Measurements from ENCODE around the gene ARPC5. TPM values are rescaled to one million over a fixed set of nuclear protein-coding genes. Genes with fewer than 3 reads are reported as not detected.

Gene ARPC5
- 81.7 and 191 TPM in 2 replicates for total RNA-seq

DNA sequence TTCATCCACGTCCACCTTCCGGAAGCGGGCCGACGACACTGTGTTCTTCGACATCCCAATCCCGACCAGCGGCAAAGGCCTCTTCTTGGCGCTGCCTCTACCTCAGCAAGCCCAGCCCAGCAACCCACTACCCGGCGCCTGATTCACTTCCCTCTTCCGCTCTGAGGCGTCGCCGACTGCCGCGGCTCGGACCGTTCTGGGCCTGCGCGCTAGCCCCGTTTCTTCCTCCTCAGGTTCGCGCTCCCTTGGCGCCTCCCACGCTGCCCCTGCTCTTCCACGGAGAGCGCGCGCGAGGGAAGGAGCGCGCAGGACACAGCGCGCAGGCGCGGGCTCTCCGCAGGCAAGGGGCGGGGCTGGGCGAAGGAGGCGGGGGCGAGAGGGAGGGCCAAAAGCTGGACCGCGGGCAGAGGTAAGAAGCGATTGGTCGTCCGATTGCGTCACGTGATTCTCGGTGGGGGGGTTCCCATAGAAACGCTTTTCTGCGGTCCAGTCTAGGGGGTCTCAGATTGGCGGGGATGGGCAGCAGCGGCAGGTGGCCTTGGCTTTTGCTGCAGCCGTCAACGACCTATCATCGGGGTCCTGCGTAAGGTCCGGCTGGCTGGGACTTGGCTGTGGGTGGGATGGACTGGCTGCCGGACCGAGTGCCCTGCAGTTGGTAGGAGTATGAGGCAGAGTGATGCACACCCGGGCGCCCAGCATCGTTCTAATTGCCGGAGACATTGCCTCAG is at the start of gene ARPC5:
TSS of gene ARPC5 (minus strand) at position 178 of the 728 bp plus-strand sequence. CDS start at position 54, 124 bp downstream.

DNA sequence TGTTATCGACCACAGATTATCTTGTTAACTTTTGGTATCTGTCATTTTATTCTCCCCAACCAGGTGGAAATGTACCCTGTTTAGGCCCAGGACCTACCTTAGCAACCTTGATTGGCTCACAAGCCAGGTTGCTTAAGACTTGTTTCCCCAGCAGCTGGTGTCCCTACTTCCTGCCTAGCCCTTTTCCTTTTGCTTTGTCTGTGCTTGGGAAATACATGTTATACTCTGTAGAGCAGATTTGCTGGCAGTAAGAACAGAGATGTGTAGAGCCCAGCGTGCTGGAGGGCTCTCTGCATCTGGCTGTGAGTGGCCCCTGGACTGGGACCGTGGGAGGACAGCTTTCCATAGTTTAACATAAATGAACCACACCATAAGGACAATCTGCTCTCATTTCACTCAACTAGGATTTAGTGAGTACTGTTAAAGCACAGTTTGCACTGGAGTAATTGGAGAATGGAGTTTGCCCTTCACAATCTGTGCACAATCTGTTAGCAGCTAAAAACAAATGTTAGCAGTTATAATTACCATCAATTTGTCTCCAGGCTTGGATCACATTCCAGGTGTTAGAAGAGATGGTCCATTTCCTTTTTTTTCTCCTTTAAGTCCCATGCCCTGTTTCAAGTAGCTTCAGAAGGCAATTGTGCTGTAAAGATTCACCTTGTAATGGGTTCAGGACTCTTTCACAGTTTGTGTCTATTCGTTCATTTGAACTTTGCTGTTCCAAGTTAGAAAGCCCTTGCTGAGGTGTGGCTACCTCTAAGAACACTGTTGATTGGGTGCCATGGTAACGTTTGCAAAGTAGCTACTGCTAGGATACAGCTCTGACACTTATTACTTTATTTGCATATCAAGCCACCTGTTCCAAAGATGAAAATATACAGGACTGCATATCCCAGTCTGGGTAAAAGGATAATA is 17.2 kb upstream of the ARPC5 start, which contains the start of gene APOBEC4:
TSS of gene APOBEC4 (minus strand) at position 770 of the 915 bp plus-strand sequence. CDS start 4,535 bp downstream, outside the sequence.

DNA sequence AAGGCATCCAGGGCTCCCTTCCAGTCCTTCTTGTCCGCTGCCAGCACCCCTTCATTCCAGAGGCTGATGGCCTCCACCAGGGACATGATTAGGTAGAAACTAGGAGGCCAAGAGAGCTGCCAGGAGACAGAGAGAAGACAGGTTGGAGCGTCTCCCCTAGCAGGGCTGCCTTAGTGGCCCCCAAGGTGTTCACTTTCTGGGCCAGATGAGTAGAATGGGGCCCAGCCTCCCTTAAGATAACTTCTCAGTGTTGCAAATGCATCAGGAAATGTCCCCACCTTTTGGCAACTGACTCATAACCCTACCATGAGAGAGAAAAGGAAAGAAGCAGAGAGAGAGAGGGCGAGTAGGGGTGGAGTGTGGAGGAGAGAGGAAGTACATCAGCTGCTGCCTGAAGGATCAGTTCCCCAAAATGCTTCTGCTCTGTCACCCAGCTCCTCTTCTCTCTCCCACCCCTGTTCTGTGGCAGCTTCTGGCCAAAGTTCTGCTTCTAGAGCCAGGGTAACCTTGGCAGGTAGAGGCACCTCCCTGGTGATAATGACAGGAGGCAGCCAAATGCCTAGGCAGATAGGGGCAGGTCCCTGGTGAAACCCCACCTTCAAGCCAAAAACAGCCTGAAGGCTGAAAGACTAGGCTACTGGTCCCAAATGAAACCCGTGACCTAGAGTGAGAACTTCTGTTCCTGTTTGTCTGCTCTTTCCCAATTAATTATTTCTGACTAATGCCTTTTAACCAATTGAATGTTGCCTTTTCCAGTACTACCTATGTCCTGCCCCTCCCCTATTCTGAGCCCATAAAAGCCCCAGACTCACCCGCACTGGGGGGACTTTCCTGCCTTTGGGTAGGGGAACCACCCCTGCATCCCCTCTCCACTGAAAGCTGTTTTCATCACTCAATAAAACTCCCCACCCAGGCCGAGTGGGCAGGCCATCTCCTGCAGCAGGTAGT is 45.1 kb downstream of the ARPC5 start, which contains the start of gene NCF2:
TSS of gene NCF2 (minus strand) at position 216 of the 948 bp plus-strand sequence. CDS start at position 86, 130 bp downstream.

Other genes with a start within 250 kb of the ARPC5 start
- under 0.01 and 0.83 TPM in 2 replicates for gene NMNAT2, start 217.4 kb downstream of the ARPC5 start, total RNA-seq
- 25.0 and 28.0 TPM in 2 replicates for gene SMG7, start 163.3 kb downstream of the ARPC5 start, total RNA-seq
- gene NCF2, start 45.3 kb downstream of the ARPC5 start, total RNA-seq, result 0.15 and 0.50 TPM in 2 replicates
- gene APOBEC4, start 17.5 kb upstream of the ARPC5 start, total RNA-seq, result not detected in 2 replicates
- gene RGL1, start 169.3 kb upstream of the ARPC5 start, total RNA-seq, result 25.3 and 26.0 TPM in 2 replicates